Medulla oblongata (tissue), 1 donor: ENCODE results near the gene NUDT21.
"Not testable (repeated sequence)": the region's sequence is repeated elsewhere in the genome, so short reads cannot be mapped to it uniquely, and the experiment has no call there.

Source experiments
- DNase-seq: peaks from one replicate; pipeline ENCODE4 v3.0.0-alpha.2; 2015; ENCODE audit errors: extremely low spot score

NUDT21 gene

DNA sequence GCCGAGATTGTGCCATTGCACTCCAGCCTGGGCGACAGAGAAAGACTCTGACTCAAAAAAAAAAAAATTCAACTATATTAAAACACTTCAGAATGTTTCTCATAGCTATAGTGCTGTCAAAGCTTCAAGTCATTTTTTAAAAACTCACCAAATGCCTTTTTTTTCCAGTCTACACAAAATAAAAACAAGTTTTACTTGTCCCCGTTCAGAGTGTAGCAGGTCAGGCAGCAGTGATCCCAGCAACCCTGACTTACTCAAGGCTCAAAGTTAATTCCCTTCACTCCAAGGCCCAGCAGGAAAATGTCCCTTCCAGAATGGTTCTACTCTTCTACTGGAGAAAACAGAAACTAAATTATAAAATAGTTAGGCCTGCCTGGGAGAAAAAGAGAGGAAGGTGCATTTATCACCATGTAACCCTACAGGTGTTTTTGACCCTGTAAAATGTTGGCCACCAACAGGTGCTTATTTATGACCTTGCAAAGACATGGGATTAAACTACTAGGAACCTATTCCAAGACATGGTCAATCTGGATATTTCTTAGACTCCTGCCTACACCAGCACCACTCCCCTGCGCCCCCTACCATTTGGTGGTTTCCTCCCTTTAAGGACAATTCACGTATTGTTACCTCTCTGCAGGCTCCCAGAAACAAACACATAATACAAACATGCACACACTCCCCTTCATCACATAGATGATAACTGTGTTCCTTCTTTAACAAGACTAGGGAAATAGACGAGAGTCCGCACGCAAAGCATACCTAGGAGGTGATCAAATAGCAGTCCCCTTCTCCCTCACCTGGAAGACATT, 31.2 kb downstream of the NUDT21 start:
- no peak for DNase-seq

- no peak for DNase-seq
These were observed 34.0 kb downstream of the NUDT21 start for GRCh38 chr16:56417138-56417537.

- DNase-seq: no peak
These were observed 35.3 kb downstream of the NUDT21 start for GRCh38 chr16:56415875-56416274.

GRCh38 chr16:56414366-56414765, 36.8 kb downstream of the NUDT21 start:
- DNase-seq: no peak

DNA sequence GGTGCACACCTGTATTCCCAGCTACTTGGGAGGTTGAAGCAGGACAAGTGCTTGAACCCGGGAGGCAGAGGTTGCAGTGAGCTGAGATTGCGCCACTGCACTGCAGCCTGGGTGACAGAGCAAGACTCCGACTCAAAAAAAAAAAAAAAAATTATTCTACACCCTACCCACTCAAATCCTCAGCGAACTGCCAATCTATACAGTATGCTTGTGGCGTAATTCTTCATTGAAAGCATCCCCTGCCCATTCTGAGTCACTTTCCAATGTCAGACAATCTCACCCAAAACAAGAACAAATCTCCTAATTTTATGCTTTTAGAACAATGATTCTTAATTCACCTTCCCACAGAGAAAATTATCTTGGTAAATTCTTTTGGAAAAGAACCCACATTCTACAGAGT, 37.8 kb downstream of the NUDT21 start:
- no peak for DNase-seq

GRCh38 chr16:56411624-56412023, 39.5 kb downstream of the NUDT21 start:
- DNase-seq: no peak

- DNase-seq: no peak
These were observed 40.0 kb downstream of the NUDT21 start for GRCh38 chr16:56411123-56411522.

DNA sequence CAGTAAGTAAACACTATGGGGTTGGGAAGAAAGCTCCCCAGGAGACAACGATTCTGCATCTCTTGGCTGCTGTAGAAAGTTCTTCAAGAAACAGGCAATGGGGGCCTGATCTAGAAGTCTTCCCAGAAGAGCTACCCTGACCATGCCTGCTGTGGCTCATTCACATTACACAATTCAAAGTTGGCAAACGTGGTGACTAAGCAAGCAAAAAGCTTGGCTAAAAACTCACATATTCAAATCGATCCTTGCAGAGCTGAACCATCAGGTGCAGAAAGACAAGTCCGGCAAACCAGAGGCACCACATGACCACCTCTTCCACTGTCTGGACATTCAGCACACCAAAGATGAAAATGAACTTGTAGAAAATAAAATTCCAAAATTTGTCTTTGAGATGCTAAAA, 41.9 kb downstream of the NUDT21 start:
- DNase-seq: no peak

DNA sequence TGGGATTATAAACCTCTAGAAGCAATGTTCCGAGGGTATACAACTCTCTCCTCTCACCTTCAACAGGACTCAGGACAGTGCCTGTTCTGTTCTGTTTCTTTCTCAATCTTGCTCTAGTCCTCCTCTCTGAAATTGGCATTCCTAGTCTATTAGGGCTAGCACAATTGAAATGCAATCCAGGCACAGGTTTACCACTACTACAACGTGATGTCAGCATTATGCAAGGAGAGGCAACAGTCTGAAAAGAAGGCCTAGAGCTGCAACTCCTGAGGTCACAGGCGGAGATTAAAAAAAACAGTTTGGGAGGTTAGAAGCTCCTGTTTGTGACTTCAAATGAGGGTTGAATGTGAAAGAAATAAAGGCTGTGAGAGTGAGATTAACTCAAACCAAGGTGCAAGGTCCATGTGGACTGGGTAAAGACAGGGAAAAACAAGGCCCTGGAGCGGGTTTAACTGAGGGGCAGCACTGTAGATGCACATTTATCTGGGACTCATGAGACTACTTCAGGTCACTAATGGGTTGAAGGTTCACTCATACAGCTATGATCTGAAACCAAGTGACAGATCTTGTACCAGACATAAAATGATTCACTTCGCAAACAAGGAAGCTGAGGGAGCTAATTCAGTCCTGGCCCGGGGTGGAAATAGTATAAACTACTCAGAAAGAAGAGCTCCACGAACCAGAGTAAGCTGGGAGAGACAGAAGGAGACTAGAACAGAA, 42.6 kb downstream of the NUDT21 start:
- DNase-seq: no peak

- no peak for DNase-seq
These were observed 45.0 kb downstream of the NUDT21 start for GRCh38 chr16:56405977-56406672.

DNA sequence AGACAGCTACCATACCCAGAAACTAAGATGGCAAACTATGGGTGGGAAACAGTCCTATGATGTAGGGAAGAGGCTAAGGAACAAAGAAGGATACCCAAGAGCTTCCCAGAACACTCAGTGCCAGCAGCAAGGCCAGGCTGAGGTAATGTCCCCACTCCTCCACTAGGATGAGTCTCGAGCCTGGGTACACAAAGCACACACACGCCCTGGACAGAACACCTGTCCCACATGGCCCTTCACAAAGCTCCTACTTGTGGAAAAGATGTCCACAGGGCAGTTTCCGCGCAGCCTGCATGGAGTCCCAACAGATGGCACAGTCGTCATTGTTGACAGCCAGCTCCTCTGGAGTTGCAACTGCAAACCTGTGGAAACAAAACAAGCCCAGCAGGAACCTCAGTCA, 49.6 kb downstream of the NUDT21 start:
- DNase-seq: no peak

- no peak for DNase-seq
These were observed 50.7 kb downstream of the NUDT21 start for GRCh38 chr16:56400458-56400857.

DNA sequence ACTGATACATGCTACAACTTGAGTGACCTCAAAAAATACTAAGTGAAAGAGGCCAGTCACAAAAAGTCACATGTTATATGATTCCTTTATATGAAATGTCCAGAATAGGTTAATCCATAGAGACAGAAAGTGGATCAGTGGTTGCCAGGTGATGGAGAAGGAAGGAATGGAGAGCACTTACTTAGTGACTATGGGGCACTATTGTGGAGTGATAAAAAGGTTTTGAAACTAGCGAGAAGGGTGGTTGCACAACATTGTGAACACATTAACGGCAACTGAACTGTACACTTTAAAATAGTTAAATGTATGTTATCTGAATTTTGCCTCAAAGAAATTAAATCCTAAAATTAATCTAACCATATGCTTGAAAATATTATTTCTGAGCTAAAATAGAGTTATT, 51.6 kb downstream of the NUDT21 start:
- DNase-seq: no peak

- no peak for DNase-seq
These were observed 52.1 kb downstream of the NUDT21 start for GRCh38 chr16:56399047-56399446.

- DNase-seq: not testable (repeated sequence)
These were observed 54.4 kb downstream of the NUDT21 start for GRCh38 chr16:56396724-56397123.

DNA sequence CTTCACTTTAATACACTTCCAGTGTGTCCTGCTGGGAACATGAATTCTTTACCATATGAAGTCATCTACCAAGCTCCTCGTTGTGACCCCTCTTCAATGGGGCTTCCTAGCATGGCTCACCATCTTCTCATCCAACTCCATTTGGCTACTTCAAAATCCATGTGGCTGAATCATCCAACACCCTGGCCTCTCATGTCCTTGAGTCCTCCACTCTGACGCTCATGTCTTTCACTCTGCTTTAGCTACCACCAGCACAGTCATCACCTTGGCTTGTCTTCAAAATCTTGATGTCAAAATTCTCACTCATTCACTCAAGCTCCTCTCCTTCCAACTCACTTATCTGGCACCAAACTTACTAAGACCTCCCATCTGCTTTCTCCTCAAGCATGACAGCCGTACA, 61.6 kb downstream of the NUDT21 start:
- DNase-seq: no peak

- DNase-seq: no peak
These were observed 62.9 kb downstream of the NUDT21 start for GRCh38 chr16:56388209-56388608.

GRCh38 chr16:56387396-56387795, 63.7 kb downstream of the NUDT21 start:
- no peak for DNase-seq

DNA sequence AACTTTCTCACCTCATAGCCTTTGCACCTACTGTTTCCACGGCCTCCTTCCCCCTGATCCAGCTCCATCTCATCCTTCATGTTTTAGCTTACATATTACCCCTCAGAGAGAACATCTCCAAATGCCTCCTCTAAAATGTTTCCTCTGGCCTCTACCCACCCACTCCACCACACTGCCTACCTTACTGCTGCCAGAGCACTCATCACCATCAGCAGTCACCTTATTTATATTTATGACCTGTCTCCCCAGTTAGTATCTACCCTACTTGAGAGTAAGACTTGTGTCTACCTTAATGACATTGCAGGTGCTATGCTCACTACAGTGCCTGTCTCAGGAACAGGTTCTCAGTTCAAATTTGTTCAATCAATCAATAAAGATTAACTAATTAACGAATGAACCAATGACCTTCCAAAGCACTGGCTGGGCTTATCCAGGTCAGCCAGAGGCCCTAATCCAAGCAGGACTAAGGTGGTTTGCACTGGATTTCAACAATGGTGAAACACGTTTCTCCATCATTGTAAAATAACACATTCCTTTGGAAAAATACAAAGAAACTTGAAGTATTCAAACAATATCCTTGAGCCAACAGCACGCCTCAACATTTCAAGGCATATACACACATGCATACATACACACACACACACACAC, 66.9 kb downstream of the NUDT21 start:
- DNase-seq: no peak

DNA sequence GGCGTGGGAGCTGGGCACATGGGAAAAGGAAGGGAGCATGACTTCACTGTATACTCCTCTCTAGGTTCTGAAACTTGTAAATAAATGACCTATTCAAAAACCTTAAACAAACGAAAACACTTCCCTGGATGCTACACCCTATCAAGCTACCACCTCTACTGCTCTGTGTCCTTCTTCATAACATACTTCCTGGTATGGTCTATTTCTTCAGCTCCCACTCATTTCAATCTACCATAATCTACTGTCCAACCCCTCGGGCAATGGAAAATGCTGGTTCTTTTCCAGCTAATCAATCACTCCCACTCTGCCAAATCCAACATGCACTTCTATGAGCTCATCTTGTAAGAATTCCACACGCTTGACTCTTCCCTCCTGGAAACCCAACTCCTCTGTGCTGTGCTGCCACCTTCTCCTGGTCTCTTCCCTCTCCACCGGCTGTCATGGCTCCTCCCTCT, 68.2 kb downstream of the NUDT21 start:
- no peak for DNase-seq

GRCh38 chr16:56382459-56382858, 68.7 kb downstream of the NUDT21 start:
- DNase-seq: no peak
